Measurements from ENCODE around the gene RTN4RL2. TPM values are rescaled to one million over a fixed set of nuclear protein-coding genes. Genes with fewer than 3 reads are reported as not detected.

RTN4RL2 gene
- total RNA-seq, 1 experiment from 2014 or later: 3.6 TPM

- Mint-ChIP-seq H3K27me3 (ENCODE audit: unreplicated experiment) (no peaks in the 10 kb centered on the region), H3K27ac (ENCODE audit: unreplicated experiment) (no peak overlapping the region), H3K4me1 (ENCODE audit: low read depth, unreplicated experiment) (peaks cover 8% of the 10 kb centered on the region), H3K9me3 (ENCODE audit: low read depth, unreplicated experiment) (no peaks in the 10 kb centered on the region), H3K4me3 (ENCODE audit: low read depth, unreplicated experiment) (peak overlapping the region; percentile 85), H3K36me3 (ENCODE audit: insufficient read depth, unreplicated experiment) (peaks cover 23% of the 10 kb centered on the region)
- intact Hi-C loops (cut with micrococcal nuclease; ENCODE audit: unreplicated experiment): no loop called here
- CTCF ChIA-PET: interaction anchor here (0.7 to 2.7 kb wide), 4 partner anchors 15 to 104 kb away, joined by 3 to 16 read pairs (median 4); no protein-coding TSS in a partner anchor
- peak; percentile 43 for DNase-seq
- TF ChIP-seq CTCF (IDR thresholded peaks at IDR 0.05; ENCODE audit: unreplicated experiment): no peak
- BruUV-seq (replicated peaks): no TSS peak
Observed at GRCh38 chr11:57513911-57514537, 53.7 kb downstream of the RTN4RL2 start.

DNA sequence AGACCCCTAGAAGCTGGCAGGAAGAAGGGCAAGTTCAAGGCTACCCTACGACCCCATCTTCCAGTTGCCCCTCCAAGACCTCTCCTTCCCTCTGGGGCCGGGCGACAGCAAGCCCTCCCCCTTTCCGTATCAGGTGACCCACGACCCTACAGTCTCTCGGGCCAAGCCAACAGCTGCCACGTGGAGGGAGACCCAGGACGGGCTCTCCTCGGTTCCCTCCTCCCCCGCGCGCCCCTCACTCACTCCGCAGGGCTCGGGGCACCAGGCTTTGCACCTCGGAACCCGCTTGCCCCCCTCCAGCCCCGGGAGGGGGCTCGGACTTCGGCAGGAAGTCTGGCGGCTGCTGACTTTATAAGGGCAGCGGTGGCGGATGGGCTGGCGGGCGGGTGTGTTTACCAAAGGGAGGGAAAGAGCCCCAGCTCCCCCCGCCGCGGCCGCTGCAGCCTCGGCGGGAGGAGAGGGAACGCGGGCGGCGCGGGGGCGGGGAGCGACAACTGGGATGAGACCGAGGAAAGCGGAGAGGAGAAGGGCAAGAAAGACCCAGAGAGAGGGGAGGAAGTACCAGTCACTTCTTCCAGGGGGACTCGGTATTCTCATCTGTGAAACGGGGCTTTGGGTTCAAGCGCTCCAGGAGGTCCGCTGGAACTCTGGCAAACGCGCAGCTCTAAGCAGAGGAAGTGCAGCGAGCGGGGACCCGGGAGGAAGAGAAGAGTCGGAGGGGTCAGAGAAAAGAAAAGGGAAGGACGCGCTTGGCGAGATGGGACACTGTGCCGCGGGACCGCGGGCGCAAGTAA lies 54.4 kb downstream of the RTN4RL2 start:
- no peaks in the 10 kb centered on the region for H3K9me3 Mint-ChIP-seq (ENCODE audit: low read depth, unreplicated experiment)
- intact Hi-C loops (cut with micrococcal nuclease; ENCODE audit: unreplicated experiment): no loop called here
- H3K4me1 Mint-ChIP-seq (ENCODE audit: low read depth, unreplicated experiment): peaks cover 8% of the 10 kb centered on the region
- no peaks in the 10 kb centered on the region for H3K27me3 Mint-ChIP-seq (ENCODE audit: unreplicated experiment)
- H3K4me3 Mint-ChIP-seq (ENCODE audit: low read depth, unreplicated experiment): peak overlapping the region; percentile 85
- H3K27ac Mint-ChIP-seq (ENCODE audit: unreplicated experiment): peak overlapping the region; percentile 42
- BruUV-seq (replicated peaks): no TSS peak
- CTCF ChIA-PET: interaction anchor here (0.5 to 2.7 kb wide), 7 partner anchors 11 to 193 kb away, joined by 3 to 16 read pairs (median 3); no protein-coding TSS in a partner anchor
- peak; percentile 42 for DNase-seq
- no peak for TF ChIP-seq CTCF (IDR thresholded peaks at IDR 0.05; ENCODE audit: unreplicated experiment)
- peaks cover 23% of the 10 kb centered on the region for H3K36me3 Mint-ChIP-seq (ENCODE audit: insufficient read depth, unreplicated experiment)

- Mint-ChIP-seq H3K36me3 (ENCODE audit: insufficient read depth, unreplicated experiment) (peaks cover 23% of the 10 kb centered on the region), H3K4me1 (ENCODE audit: low read depth, unreplicated experiment) (peaks cover 8% of the 10 kb centered on the region), H3K9me3 (ENCODE audit: low read depth, unreplicated experiment) (no peaks in the 10 kb centered on the region), H3K4me3 (ENCODE audit: low read depth, unreplicated experiment) (peak within 1 kb of the TSS; percentile 85), H3K27ac (ENCODE audit: unreplicated experiment) (peak within 1 kb of the TSS; percentile 42), H3K27me3 (ENCODE audit: unreplicated experiment) (no peaks in the 10 kb centered on the region)
- TF ChIP-seq CTCF (IDR thresholded peaks at IDR 0.05; ENCODE audit: unreplicated experiment): no peak
- intact Hi-C loops (cut with micrococcal nuclease; ENCODE audit: unreplicated experiment): no loop called here
- CTCF ChIA-PET: interaction anchor here (0.5 to 2.7 kb wide), 6 partner anchors 14 to 193 kb away, joined by 3 to 16 read pairs (median 4); no protein-coding TSS in a partner anchor
- BruUV-seq (replicated peaks): no TSS peak
- DNase-seq: peak; percentile 49
Observed at GRCh38 chr11:57515332-57516060, 55.2 kb downstream of the RTN4RL2 start, which contains the start of gene SLC43A1. Gene SLC43A1, minus strand, starts transcription at chr11:57515702. Its CDS starts 1,591 bp downstream, at chr11:57514111.

- peaks cover 23% of the 10 kb centered on the region for H3K36me3 Mint-ChIP-seq (ENCODE audit: insufficient read depth, unreplicated experiment)
- intact Hi-C loops (cut with micrococcal nuclease; ENCODE audit: unreplicated experiment): no loop called here
- no peak for TF ChIP-seq CTCF (IDR thresholded peaks at IDR 0.05; ENCODE audit: unreplicated experiment)
- DNase-seq: no peak
- H3K9me3 Mint-ChIP-seq (ENCODE audit: low read depth, unreplicated experiment): no peaks in the 10 kb centered on the region
- peaks cover 8% of the 10 kb centered on the region for H3K4me1 Mint-ChIP-seq (ENCODE audit: low read depth, unreplicated experiment)
- H3K27ac Mint-ChIP-seq (ENCODE audit: unreplicated experiment): peak overlapping the region; percentile 38
- H3K4me3 Mint-ChIP-seq (ENCODE audit: low read depth, unreplicated experiment): peak overlapping the region; percentile 85
- no TSS peak for BruUV-seq (replicated peaks)
- no peaks in the 10 kb centered on the region for H3K27me3 Mint-ChIP-seq (ENCODE audit: unreplicated experiment)
- CTCF ChIA-PET: interaction anchor here (1.0 to 1.6 kb wide), 4 partner anchors 14 to 59 kb away, joined by 3 to 7 read pairs (median 4); no protein-coding TSS in a partner anchor
Observed at GRCh38 chr11:57516061-57516443, 55.7 kb downstream of the RTN4RL2 start.
